ENCODE measurements around the gene ACTR5. TPM values are rescaled to one million over a fixed set of nuclear protein-coding genes. Genes with fewer than 3 reads are reported as not detected.

Gene ACTR5
- total RNA-seq, 1 experiment from 2014 or later: 22.0 TPM

- H2AFZ ChIP-seq (ENCODE audit: low read depth, low read length, poor library complexity, severe bottlenecking): no peak overlapping the region
- no peaks in the 10 kb centered on the region for H3K9me3 ChIP-seq (ENCODE audit: control insufficient read depth in 1 of 2, insufficient read depth in 1 of 2, low read depth in 1 of 2, low read length in 2 of 2)
- no peak for TF ChIP-seq EZH2 (IDR thresholded peaks at IDR 0.05)
- TF ChIP-seq, protein P1, sequence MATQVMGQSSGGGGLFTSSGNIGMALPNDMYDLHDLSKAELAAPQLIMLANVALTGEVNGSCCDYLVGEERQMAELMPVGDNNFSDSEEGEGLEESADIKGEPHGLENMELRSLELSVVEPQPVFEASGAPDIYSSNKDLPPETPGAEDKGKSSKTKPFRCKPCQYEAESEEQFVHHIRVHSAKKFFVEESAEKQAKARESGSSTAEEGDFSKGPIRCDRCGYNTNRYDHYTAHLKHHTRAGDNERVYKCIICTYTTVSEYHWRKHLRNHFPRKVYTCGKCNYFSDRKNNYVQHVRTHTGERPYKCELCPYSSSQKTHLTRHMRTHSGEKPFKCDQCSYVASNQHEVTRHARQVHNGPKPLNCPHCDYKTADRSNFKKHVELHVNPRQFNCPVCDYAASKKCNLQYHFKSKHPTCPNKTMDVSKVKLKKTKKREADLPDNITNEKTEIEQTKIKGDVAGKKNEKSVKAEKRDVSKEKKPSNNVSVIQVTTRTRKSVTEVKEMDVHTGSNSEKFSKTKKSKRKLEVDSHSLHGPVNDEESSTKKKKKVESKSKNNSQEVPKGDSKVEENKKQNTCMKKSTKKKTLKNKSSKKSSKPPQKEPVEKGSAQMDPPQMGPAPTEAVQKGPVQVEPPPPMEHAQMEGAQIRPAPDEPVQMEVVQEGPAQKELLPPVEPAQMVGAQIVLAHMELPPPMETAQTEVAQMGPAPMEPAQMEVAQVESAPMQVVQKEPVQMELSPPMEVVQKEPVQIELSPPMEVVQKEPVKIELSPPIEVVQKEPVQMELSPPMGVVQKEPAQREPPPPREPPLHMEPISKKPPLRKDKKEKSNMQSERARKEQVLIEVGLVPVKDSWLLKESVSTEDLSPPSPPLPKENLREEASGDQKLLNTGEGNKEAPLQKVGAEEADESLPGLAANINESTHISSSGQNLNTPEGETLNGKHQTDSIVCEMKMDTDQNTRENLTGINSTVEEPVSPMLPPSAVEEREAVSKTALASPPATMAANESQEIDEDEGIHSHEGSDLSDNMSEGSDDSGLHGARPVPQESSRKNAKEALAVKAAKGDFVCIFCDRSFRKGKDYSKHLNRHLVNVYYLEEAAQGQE (IDR thresholded peaks at IDR 0.05; ENCODE audit: low read depth): no peak
- no peak for TF ChIP-seq POLR2AphosphoS5 (IDR thresholded peaks at IDR 0.05; ENCODE audit: low read depth, low read length)
- TF ChIP-seq, protein P2, sequence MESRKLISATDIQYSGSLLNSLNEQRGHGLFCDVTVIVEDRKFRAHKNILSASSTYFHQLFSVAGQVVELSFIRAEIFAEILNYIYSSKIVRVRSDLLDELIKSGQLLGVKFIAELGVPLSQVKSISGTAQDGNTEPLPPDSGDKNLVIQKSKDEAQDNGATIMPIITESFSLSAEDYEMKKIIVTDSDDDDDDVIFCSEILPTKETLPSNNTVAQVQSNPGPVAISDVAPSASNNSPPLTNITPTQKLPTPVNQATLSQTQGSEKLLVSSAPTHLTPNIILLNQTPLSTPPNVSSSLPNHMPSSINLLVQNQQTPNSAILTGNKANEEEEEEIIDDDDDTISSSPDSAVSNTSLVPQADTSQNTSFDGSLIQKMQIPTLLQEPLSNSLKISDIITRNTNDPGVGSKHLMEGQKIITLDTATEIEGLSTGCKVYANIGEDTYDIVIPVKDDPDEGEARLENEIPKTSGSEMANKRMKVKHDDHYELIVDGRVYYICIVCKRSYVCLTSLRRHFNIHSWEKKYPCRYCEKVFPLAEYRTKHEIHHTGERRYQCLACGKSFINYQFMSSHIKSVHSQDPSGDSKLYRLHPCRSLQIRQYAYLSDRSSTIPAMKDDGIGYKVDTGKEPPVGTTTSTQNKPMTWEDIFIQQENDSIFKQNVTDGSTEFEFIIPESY (IDR thresholded peaks at IDR 0.05; ENCODE audit: extremely low read depth, insufficient replicate concordance, low read length): no peak
- no peak for TF ChIP-seq ZFX (IDR thresholded peaks at IDR 0.05)
- TF ChIP-seq TCF7L2 (IDR thresholded peaks at IDR 0.05; ENCODE audit: borderline replicate concordance, extremely low read depth, insufficient read depth, insufficient read length): no peak
- TF ChIP-seq EZH2phosphoT487 (IDR thresholded peaks at IDR 0.05; ENCODE audit: borderline replicate concordance): no peak
- no peak for TF ChIP-seq ELF1 (IDR thresholded peaks at IDR 0.05; ENCODE audit: borderline replicate concordance, low read depth)
- no peak for TF ChIP-seq CBX3 (IDR thresholded peaks at IDR 0.05; ENCODE audit: low read depth)
- TF ChIP-seq SIN3A (IDR thresholded peaks at IDR 0.05; ENCODE audit: low read depth): no peak
- no peak for TF ChIP-seq CEBPB (IDR thresholded peaks at IDR 0.05; ENCODE audit: low read depth)
- no peak for TF ChIP-seq EGR1 (IDR thresholded peaks at IDR 0.05; ENCODE audit: low read depth)
- TF ChIP-seq, protein P3, sequence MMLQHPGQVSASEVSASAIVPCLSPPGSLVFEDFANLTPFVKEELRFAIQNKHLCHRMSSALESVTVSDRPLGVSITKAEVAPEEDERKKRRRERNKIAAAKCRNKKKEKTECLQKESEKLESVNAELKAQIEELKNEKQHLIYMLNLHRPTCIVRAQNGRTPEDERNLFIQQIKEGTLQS (IDR thresholded peaks at IDR 0.05): no peak
- ChIA-PET POLR2A (no interaction called here), RAD21 (ENCODE audit: low non-redundant PET in 1 of 2, low total read pairs in 2 of 2, uncharacterized antibody in 2 of 2, unreplicated experiment in 2 of 2) (no interaction called here), CTCF (no interaction called here)
- no peaks in the 10 kb centered on the region for H3K9me2 ChIP-seq (ENCODE audit: insufficient read depth)
- no peaks in the 10 kb centered on the region for H4K20me1 ChIP-seq (ENCODE audit: insufficient read depth)
- no peaks in the 10 kb centered on the region for H3K27me3 ChIP-seq (ENCODE audit: insufficient read depth, low read length)
- H3K4me1 ChIP-seq (ENCODE audit: control insufficient read depth in 1 of 2, insufficient read depth in 2 of 2, low read length in 2 of 2): peaks cover 27 to 34% of the 10 kb centered on the region in 2 experiments
- H3K4me3 ChIP-seq (replicated peaks in 1 of 2; ENCODE audit: low read depth in 1 of 2, low read length in 2 of 2): no peak overlapping the region
- no TSS peak for BruUV-seq (replicated peaks)
- intact Hi-C loops (cut with micrococcal nuclease): no loop called here
- peaks cover 32 to 35% of the 10 kb centered on the region in 2 experiments for H3K36me3 ChIP-seq (ENCODE audit: control insufficient read depth in 1 of 2, insufficient read depth in 2 of 2, low read length in 2 of 2)
- ATAC-seq: no peak
- no peak overlapping the region for H3K27ac ChIP-seq (ENCODE audit: low read depth, low read length)
- DNase-seq (ENCODE audit: low read depth, low spot score): no peak
- H3K4me2 ChIP-seq (ENCODE audit: low read length): no peak overlapping the region
- H3K9ac ChIP-seq (ENCODE audit: low read length): no peak overlapping the region
- H3K79me2 ChIP-seq (ENCODE audit: insufficient read depth, low read length): no peaks in the 10 kb centered on the region
Measured at GRCh38 chr20:38774167-38774566, 25.9 kb downstream of the ACTR5 start.

All from HCT116 (cell line).